HG03469 (cell line): ENCODE data around the gene COCH.

Experiments used
- ATAC-seq: cut with Tn5 transposase; IDR thresholded peaks from one replicate; pipeline ENCODE4 v1.9.1; 2021; ENCODE audit warnings: mild to moderate bottlenecking, moderate library complexity, moderate number of reproducible peaks; ENCODE audit not compliant: unreplicated experiment

The COCH gene

GRCh38 chr14:30874120-30874998 lies at the start of gene COCH:
TSS of gene COCH (plus strand) at chr14:30874559. CDS start at chr14:30874939, 380 bp downstream.
- peak; percentile 41 for ATAC-seq

GRCh38 chr14:30826070-30826469 lies 48.3 kb upstream of the COCH start:
- no peak for ATAC-seq

GRCh38 chr14:30829853-30830252 lies 44.5 kb upstream of the COCH start:
- no peak for ATAC-seq

- ATAC-seq = no peak
These were observed 40.0 kb upstream of the COCH start for GRCh38 chr14:30834353-30834752.

GRCh38 chr14:30838351-30838750 lies 36.0 kb upstream of the COCH start:
- ATAC-seq = no peak

GRCh38 chr14:30840086-30840779 lies 34.1 kb upstream of the COCH start:
- ATAC-seq = no peak

GRCh38 chr14:30842431-30842830 lies 31.9 kb upstream of the COCH start:
- ATAC-seq = no peak

- ATAC-seq = no peak
These were observed 25.7 kb upstream of the COCH start for GRCh38 chr14:30848449-30849240.

- peak; percentile 90 for ATAC-seq
These were observed 25.0 kb upstream of the COCH start for GRCh38 chr14:30849354-30849753.

- no peak for ATAC-seq
These were observed 24.4 kb upstream of the COCH start for GRCh38 chr14:30849983-30850382.

GRCh38 chr14:30853946-30854345 lies 20.4 kb upstream of the COCH start:
- ATAC-seq = no peak

- peak; percentile 48 for ATAC-seq
These were observed 19.9 kb upstream of the COCH start for GRCh38 chr14:30854492-30854891.

GRCh38 chr14:30855345-30856037 lies 18.9 kb upstream of the COCH start:
- peak; percentile 40 for ATAC-seq

- ATAC-seq = no peak
These were observed 13.2 kb upstream of the COCH start for GRCh38 chr14:30861200-30861599.

GRCh38 chr14:30864934-30865333 lies 9.4 kb upstream of the COCH start:
- no peak for ATAC-seq

GRCh38 chr14:30868736-30869135 lies 5.6 kb upstream of the COCH start:
- no peak for ATAC-seq

GRCh38 chr14:30869551-30870155 lies 4.7 kb upstream of the COCH start:
- ATAC-seq = no peak

- no peak for ATAC-seq
These were observed 1.8 kb upstream of the COCH start for GRCh38 chr14:30872602-30873001.

- ATAC-seq = no peak
These were observed 845 bp upstream of the COCH start for GRCh38 chr14:30873308-30874119.
